ACC112 (cell line): ENCODE results near the gene APLP2.
"Not testable (repeated sequence)": the region's sequence is repeated elsewhere in the genome, so short reads cannot be mapped to it uniquely, and the experiment has no call there.

ENCODE experiments used
- H2AFZ ChIP-seq: fragments of 200-600 bp; sonication (generic); one replicate; pipeline ENCODE4 v1.6.0; 2017; ENCODE audit warnings: antibody characterized with exemption, low read length; ENCODE audit not compliant: unreplicated experiment
- H3K27ac ChIP-seq: fragments of 200-600 bp; sonication (generic); 2 replicates; pipeline ENCODE4 v1.5.1; 2014; ENCODE audit warnings: low read depth, mild to moderate bottlenecking, antibody characterized with exemption, low read length, moderate library complexity
- H3K27me3 ChIP-seq: fragments of 200-600 bp; sonication (generic); 2 replicates; pipeline ENCODE4 v1.6.1; 2014; ENCODE audit warnings: mild to moderate bottlenecking, antibody characterized with exemption, low read length, moderate library complexity, mixed read lengths; ENCODE audit not compliant: insufficient read depth
- H3K36me3 ChIP-seq: fragments of 200-600 bp; sonication (generic); 2 replicates; pipeline ENCODE4 v1.6.1; 2016; ENCODE audit warnings: mild to moderate bottlenecking, antibody characterized with exemption, low read length, moderate library complexity, mixed read lengths; ENCODE audit not compliant: insufficient read depth
- H3K4me1 ChIP-seq: fragments of 200-600 bp; sonication (generic); one replicate; pipeline ENCODE4 v1.6.1; 2016; ENCODE audit warnings: low read length, mixed read lengths; ENCODE audit not compliant: insufficient read depth, unreplicated experiment, control insufficient read depth
- H3K4me3 ChIP-seq: fragments of 200-600 bp; sonication (generic); 2 replicates; pipeline ENCODE4 v1.5.1; 2014; ENCODE audit warnings: mild to moderate bottlenecking, low read depth, low read length
- H3K79me2 ChIP-seq: fragments of 200-600 bp; sonication (generic); one replicate; pipeline ENCODE4 v1.6.0; 2016; ENCODE audit warnings: low read length; ENCODE audit not compliant: control insufficient read depth, unreplicated experiment, insufficient read depth

Gene APLP2

DNA sequence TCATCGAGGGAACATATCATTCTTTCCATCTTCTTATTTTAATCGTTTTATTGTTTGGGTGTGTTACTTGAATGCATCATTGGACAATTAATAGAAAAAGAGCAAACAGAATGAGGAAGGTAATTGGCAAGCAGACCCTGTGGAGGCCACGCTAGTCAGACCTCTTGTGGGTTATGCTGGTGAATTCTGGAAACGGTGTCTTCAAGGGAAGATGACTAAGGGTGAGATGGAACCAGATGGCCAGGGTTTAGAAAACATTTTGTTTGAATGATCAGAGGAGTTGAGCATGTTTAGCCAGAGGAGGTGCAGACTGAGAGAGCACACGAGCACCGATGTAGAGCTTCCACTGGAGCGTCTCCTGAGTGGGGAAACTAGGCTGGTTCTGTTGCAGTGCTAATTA is 98.4 kb downstream of the APLP2 start:
- Histone ChIP-seq H3K4me1 (peaks cover 14% of the 10 kb centered on the region), H3K4me3 (no peak overlapping the region), H3K27ac (no peak overlapping the region), H3K27me3 (no peaks in the 10 kb centered on the region), H3K36me3 (no peaks in the 10 kb centered on the region), H2AFZ (no peak overlapping the region), H3K79me2 (no peaks in the 10 kb centered on the region)

DNA sequence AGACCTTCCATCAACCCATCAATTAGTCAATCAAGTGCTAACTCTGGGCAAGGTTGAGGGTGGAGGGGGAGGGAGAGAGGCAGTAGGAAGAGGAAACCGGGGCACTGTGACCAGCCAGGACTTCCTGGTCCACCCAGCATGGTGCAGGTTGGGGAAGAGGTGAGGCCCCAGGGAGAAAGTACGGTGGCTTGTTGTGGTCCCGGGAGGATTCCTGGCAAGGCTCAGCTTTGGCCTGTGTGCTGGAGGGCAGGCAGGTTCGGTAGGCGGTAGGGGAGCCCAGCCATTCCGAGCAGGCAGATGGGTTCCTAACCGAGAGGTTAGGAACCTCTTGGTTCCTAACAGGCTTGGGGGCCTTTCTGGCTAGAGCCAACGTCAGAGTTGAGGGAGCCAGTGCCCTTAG is 100.7 kb downstream of the APLP2 start:
- Histone ChIP-seq H3K4me1 (peaks cover 14% of the 10 kb centered on the region), H3K36me3 (no peaks in the 10 kb centered on the region), H3K27me3 (no peaks in the 10 kb centered on the region), H3K27ac (no peak overlapping the region), H3K79me2 (no peaks in the 10 kb centered on the region), H2AFZ (no peak overlapping the region), H3K4me3 (no peak overlapping the region)

DNA sequence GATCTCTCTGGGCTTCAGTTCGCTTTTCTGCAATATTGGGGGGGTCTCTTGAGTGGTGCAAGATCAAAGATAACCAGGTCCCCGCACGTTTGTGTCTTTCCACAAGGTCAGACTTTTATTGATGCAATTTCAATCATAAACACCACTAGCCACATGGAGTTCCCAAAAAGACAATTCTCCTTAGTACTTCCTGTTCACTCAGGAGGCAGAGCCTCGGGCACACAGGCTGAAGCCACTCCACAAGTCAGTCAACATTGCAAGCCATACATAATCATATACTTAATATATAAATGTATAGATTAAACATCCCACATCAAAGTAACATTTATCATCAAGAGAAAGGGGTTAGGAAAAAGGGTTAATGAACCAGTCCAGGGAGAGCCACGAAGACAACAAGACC is 101.8 kb downstream of the APLP2 start:
- H3K27me3 ChIP-seq: no peaks in the 10 kb centered on the region
- no peak overlapping the region for H3K27ac ChIP-seq
- no peak overlapping the region for H3K4me3 ChIP-seq
- no peak overlapping the region for H2AFZ ChIP-seq
- no peaks in the 10 kb centered on the region for H3K79me2 ChIP-seq
- H3K4me1 ChIP-seq: peaks cover 8% of the 10 kb centered on the region
- no peaks in the 10 kb centered on the region for H3K36me3 ChIP-seq

DNA sequence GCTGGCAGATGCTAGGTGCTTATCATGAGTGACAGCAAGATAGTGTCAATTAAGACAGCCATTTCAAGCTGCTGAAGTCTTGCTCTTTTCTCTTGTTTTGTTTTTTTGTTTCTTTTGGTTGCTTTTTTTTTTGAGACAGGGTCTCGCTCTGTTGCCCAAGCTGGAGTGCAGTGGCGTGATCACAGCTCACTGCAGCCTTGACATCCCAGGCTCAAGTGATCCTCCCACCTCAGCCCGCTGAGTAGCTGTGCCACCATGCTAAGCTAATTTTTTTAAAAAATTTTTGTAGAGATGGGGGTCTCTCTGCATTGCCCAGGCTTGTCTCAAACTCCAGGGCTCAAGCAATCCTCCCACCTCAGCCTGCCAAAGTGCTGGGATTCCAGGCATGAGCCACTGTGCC is 102.3 kb downstream of the APLP2 start:
- not testable (repeated sequence) for H3K79me2 ChIP-seq, H3K4me1 ChIP-seq, H3K27ac ChIP-seq, H3K4me3 ChIP-seq, H3K36me3 ChIP-seq, H2AFZ ChIP-seq, H3K27me3 ChIP-seq

DNA sequence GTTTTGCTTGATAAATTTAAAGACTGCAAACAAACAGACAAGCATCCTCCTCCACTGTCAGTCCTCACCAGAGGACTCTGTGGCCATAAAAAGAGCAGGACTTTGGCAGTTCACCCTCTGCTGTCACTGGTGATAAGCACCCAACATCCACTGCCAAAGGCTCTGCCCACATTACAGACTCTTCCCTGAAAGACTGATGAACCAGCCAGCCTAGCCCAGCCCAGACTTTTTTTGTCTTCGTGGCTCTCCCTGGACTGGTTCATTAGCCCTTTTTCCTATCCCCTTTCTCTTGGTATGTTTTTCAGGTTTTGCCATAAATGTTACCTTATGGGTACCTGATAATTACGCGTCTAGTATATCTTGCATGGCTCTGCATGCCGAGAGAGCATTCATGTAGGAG is 104.9 kb downstream of the APLP2 start:
- no peaks in the 10 kb centered on the region for H3K27me3 ChIP-seq
- no peak overlapping the region for H2AFZ ChIP-seq
- H3K79me2 ChIP-seq: no peaks in the 10 kb centered on the region
- no peak overlapping the region for H3K27ac ChIP-seq
- no peaks in the 10 kb centered on the region for H3K36me3 ChIP-seq
- H3K4me3 ChIP-seq: no peak overlapping the region
- no peaks in the 10 kb centered on the region for H3K4me1 ChIP-seq

DNA sequence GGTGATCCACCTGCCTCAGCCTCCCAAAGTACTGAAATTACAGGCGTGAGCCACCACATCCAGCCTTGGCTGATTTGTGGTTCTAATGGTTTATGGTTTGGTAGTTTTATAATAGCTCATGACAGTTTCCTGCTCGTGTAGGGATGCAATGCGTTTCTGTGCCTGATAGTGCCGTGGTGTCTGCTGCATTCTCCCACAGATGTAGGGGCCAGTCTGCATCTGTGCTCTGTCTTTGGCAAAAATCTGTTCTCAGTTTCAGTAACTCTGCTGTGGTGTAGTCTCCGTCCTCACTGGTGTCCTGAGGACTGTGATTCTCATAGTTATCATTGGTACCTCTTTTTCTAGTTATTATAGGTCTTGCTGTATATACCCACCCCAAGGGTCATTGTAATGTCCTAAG is 106.2 kb downstream of the APLP2 start:
- Histone ChIP-seq H2AFZ (no peak overlapping the region), H3K36me3 (no peaks in the 10 kb centered on the region), H3K27me3 (no peaks in the 10 kb centered on the region), H3K79me2 (no peaks in the 10 kb centered on the region), H3K27ac (no peak overlapping the region), H3K4me1 (no peaks in the 10 kb centered on the region), H3K4me3 (no peak overlapping the region)

DNA sequence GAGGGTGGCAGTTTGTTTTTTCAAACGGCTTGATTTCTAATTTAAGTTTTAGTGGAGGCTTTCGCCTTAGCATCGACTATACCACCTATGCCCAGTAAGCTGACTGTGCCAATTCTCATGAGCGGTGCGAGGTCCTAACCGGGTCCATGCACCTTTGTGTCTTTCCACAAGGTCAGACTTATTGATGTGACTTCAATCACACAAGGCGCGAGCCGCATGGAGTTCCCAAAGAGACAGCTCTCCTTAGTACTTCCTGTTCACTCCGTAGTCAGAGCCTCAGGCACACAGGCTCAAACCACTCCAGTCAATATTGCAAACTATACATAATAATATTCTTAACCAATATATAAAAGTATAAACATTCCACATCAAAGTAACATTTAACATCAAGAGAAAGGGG is 108.1 kb downstream of the APLP2 start:
- Histone ChIP-seq H3K27ac (no peak overlapping the region), H3K4me1 (peaks cover 8% of the 10 kb centered on the region), H3K4me3 (no peak overlapping the region), H3K36me3 (no peaks in the 10 kb centered on the region), H3K79me2 (no peaks in the 10 kb centered on the region), H3K27me3 (no peaks in the 10 kb centered on the region), H2AFZ (no peak overlapping the region)

DNA sequence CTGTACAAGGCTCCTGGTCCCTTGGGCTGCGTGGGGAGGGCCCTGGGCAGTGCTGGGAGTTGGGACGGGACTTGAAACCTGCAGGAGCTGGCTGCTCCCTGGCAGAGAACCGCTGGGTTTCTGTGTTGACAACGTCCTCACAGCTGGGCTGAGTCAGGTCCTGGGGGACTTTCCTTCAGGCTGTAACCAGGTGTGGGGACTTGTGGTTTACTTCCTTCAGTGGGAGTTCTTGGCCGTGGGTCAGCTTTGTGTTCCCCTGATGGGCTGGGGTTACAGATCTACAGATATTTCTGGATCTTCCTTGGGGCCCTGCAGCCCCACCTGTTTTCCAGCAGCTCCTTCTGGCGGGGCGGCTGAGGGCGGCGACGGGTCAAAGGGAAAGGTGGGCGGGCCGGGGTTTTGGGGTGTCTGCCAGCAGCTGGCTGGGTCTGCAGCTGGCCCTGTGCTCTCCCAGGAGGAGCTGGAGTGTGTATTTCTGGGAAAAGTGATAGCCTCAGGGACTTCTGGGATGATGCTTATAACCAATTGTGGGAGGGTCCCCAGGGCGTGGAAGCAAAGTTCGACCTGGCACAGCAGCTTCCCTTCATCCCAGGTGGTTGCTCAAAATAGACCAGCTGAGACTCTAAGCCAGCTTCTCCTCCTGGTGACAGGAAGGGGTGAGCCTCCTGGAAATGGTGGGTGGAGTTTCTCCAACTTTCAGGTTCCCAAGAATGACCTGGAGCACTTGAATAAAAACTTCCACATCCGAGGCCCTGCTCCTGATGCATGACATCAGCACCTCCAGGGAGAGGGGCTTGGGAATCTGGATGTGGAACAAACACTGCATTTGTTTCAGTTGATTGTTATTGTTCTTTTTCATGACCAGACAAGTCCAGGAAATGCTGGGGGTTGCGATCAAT is 109.0 kb downstream of the APLP2 start:
- H3K79me2 ChIP-seq: no peaks in the 10 kb centered on the region
- H3K4me3 ChIP-seq: no peak overlapping the region
- H3K36me3 ChIP-seq: no peaks in the 10 kb centered on the region
- H3K27ac ChIP-seq: no peak overlapping the region
- H3K4me1 ChIP-seq: peaks cover 8% of the 10 kb centered on the region
- no peak overlapping the region for H2AFZ ChIP-seq
- H3K27me3 ChIP-seq: no peaks in the 10 kb centered on the region

DNA sequence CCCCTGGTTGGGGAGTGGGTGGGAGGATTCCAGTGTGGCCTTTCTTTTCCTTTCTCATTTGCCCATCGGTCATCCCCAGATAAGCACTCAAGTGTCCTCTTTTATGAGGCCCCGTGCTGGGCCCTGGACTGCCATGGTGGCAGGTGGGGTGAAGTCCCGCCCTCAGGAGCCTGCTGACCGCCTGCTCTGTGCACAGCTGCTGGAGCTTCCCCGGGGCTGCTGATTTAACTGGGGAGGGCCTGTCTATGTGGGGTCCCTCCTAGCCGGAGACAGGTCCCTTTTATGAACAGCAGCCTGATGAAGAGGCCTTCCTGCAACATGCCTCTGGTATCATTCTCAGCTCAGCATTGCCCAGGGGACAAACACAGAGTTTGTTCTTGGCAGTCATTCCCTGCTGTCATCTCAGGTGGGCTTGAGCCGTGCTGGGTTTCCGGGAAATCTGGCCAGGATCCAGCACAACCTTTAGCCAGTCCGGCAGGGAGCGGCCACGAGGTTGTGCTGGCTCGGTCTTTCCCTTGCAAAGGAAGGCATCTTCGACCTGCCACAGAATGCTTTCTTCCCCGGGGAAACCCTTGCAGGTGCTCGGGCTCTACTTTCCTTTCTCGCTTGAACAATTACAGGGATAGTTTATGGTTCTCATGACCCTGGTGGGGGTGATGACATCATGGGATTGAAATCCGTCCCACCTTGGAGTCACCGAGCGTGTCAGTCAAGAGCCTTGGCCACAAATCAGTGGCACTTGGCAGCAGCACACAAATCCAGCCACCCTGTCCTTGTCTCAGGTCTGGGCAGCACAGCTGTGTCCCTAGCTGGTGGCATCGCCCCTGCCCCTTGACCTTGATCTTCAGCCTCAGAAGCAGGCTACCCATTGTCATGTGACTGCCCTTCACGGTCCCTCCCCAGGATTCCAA is 110.0 kb downstream of the APLP2 start:
- H3K4me3 ChIP-seq: no peak overlapping the region
- H3K79me2 ChIP-seq: no peaks in the 10 kb centered on the region
- H2AFZ ChIP-seq: no peak overlapping the region

DNA sequence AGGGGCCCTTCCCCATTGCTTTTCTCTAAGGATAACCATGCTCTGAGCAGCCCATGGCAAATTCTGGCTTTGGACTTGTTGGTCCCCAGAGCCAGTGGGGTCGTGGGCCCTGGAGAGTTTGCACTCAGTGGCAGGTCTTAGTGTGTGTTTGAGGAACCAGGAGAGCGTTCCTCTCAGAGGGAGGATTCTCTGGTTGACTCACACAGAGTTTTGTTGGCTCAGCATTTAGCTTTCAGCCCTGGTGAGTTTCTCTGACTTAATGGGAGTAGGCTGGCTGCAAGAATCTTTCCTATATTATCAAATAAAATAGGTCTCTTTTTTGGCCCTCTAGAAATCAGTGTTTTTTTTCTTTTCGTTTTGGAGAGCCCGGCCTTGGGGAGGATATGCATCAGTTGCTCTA is 110.8 kb downstream of the APLP2 start:
- Histone ChIP-seq H2AFZ (no peak overlapping the region), H3K4me3 (no peak overlapping the region), H3K36me3 (no peaks in the 10 kb centered on the region), H3K79me2 (no peaks in the 10 kb centered on the region), H3K27ac (no peak overlapping the region), H3K4me1 (peaks cover 8% of the 10 kb centered on the region), H3K27me3 (no peaks in the 10 kb centered on the region)

More for the DNA sequence above, 110.0 kb downstream of the APLP2 start:
- Histone ChIP-seq H3K27me3 (no peaks in the 10 kb centered on the region), H3K36me3 (no peaks in the 10 kb centered on the region), H3K4me1 (peaks cover 8% of the 10 kb centered on the region), H3K27ac (no peak overlapping the region)
